GM23248 (cell line): ENCODE measurements around the gene OCIAD1. TPM values are rescaled to one million over a fixed set of nuclear protein-coding genes. Genes with fewer than 3 reads are reported as not detected.
A peak's percentile ranks its signal among the peaks of the same experiment; 100 is the strongest.

Experiments
- DNase-seq: peaks from one replicate; pipeline ENCODE4 v3.0.0-alpha.2; 2015
- H2AFZ ChIP-seq: fragments of 200-600 bp; sonication (generic); 2 replicates; pipeline ENCODE4 v1.6.1; 2016; ENCODE audit warnings: antibody characterized with exemption
- H3F3A ChIP-seq: fragments of 200-600 bp; sonication (generic); 2 replicates; pipeline ENCODE4 v1.6.1; 2016; ENCODE audit warnings: mild to moderate bottlenecking, antibody characterized with exemption, mixed run types; ENCODE audit not compliant: insufficient read depth
- H3K27ac ChIP-seq: fragments of 200-600 bp; sonication (generic); 2 replicates; pipeline ENCODE4 v1.5.1; 2016; ENCODE audit warnings: mild to moderate bottlenecking
- H3K27me3 ChIP-seq: fragments of 200-600 bp; sonication (generic); replicated peaks from 2 replicates; pipeline ENCODE4 v1.6.1; 2016; ENCODE audit warnings: mild to moderate bottlenecking; ENCODE audit not compliant: insufficient read depth
- H3K36me3 ChIP-seq: fragments of 200-600 bp; sonication (generic); 2 replicates; pipeline ENCODE4 v1.6.1; 2016; ENCODE audit warnings: low read depth, mild to moderate bottlenecking
- H3K4me1 ChIP-seq: fragments of 200-600 bp; sonication (generic); 2 replicates; pipeline ENCODE4 v1.6.1; 2016; ENCODE audit warnings: mild to moderate bottlenecking; ENCODE audit not compliant: insufficient read depth
- H3K4me2 ChIP-seq: fragments of 200-600 bp; sonication (generic); one replicate; pipeline ENCODE4 v1.6.1; 2016; ENCODE audit warnings: mild to moderate bottlenecking; ENCODE audit not compliant: unreplicated experiment
- H3K4me3 ChIP-seq: fragments of 200-600 bp; sonication (generic); 2 replicates; pipeline ENCODE4 v1.5.1; 2016; ENCODE audit warnings: mild to moderate bottlenecking
- H3K79me2 ChIP-seq: fragments of 200-600 bp; sonication (generic); 2 replicates; pipeline ENCODE4 v1.6.1; 2016; ENCODE audit warnings: mild to moderate bottlenecking; ENCODE audit not compliant: insufficient read depth
- H3K9ac ChIP-seq: fragments of 200-600 bp; sonication (generic); 2 replicates; pipeline ENCODE4 v1.6.1; 2016; ENCODE audit warnings: mild to moderate bottlenecking
- H3K9me2 ChIP-seq: fragments of 200-600 bp; sonication (generic); 2 replicates; pipeline ENCODE4 v1.6.1; 2016; ENCODE audit warnings: mixed run types, mild to moderate bottlenecking, moderate library complexity; ENCODE audit not compliant: insufficient read depth
- H3K9me3 ChIP-seq: fragments of 200-600 bp; sonication (generic); one replicate; pipeline ENCODE4 v1.6.1; 2017; ENCODE audit warnings: low read depth
- H4K20me1 ChIP-seq: fragments of 200-600 bp; sonication (generic); 2 replicates; pipeline ENCODE4 v1.6.0; 2016; ENCODE audit not compliant: insufficient read depth
- EZH2 ChIP-seq: fragments of 200-600 bp; sonication (generic); IDR thresholded peaks from 2 replicates; pipeline ENCODE4 v1.6.1; 2018; ENCODE audit warnings: antibody characterized with exemption, mild to moderate bottlenecking; ENCODE audit not compliant: insufficient read depth, poor library complexity, severe bottlenecking
- EZH2phosphoT487 ChIP-seq: fragments of 200-600 bp; sonication (generic); IDR thresholded peaks from 2 replicates; pipeline ENCODE4 v1.6.1; 2018; ENCODE audit warnings: antibody characterized with exemption, moderate library complexity, mild to moderate bottlenecking, low read depth; ENCODE audit not compliant: insufficient read depth
- WGBS, 2 experiments: methylation state at CpG; one replicate each; pipeline ENCODE4 v1.1.6; 2015 to 2017; ENCODE audit warnings: low lambda C conversion rate in 2 of 2, low coverage in 1 of 2; ENCODE audit errors: missing lambda C conversion rate in 2 of 2; 5-methylcytosine and 5-hydroxymethylcytosine counted together
- in situ Hi-C: fragments of 300-500 bp; cut with MboI; formaldehyde crosslinking; loops from 2 replicates; pipeline ENCODE4 v1.15.0; 2020
- polyA plus RNA-seq: library from polyadenylated mRNA; unstranded; fragments of >200 nt; fragmentation: Nextera tagmentation; extraction: Ambion mirVana; gene quantifications from 2 replicates; pipeline ENCODE4 v1.2.1, GENCODE V29; 2016
- total RNA-seq: library from RNA; depleted of rRNA; stranded (reverse); fragments of >200 nt; shearing (Covaris generic); gene quantifications from 2 replicates; pipeline ENCODE4 v1.2.3, GENCODE V29; 2014; rRNA removed

OCIAD1 gene
- 88.9 and 147 TPM in 2 replicates for total RNA-seq
- 151 and 157 TPM in 2 replicates for polyA plus RNA-seq

- in situ Hi-C loops = loop anchor here (25.0 kb wide), 1 partner anchor 106 kb away; no protein-coding TSS in a partner anchor
- Histone ChIP-seq H3K27ac (peak within 1 kb of the TSS; percentile 86), H4K20me1 (no peaks in the 10 kb centered on the region), H3K4me1 (peaks cover 18% of the 10 kb centered on the region), H3K9ac (peak within 1 kb of the TSS; percentile 98), H3K27me3 (no peaks in the 10 kb centered on the region), H3K4me3 (peak within 1 kb of the TSS; percentile 94), H3K79me2 (peaks cover 51% of the 10 kb centered on the region), H3K4me2 (peak within 1 kb of the TSS; percentile 99), H3K9me3 (no peaks in the 10 kb centered on the region), H3K9me2 (no peaks in the 10 kb centered on the region), H3F3A (no peaks in the 10 kb centered on the region), H3K36me3 (peaks cover 21% of the 10 kb centered on the region), H2AFZ (peak within 1 kb of the TSS; percentile 98)
- peak; percentile 100 for DNase-seq
- 0% methylated on average over 54 to 56 of the region's 56 CpGs for WGBS, 2 experiments
- TF ChIP-seq EZH2 = no peak
- no peak for TF ChIP-seq EZH2phosphoT487
Observed at GRCh38 chr4:48830706-48831531, at the start of gene OCIAD1. Gene OCIAD1, plus strand, starts transcription at chr4:48831088. Its CDS starts 1,537 bp downstream, at chr4:48832625.

GRCh38 chr4:48781968-48782367, 48.9 kb upstream of the OCIAD1 start:
- peak overlapping the region; percentile 89 for H2AFZ ChIP-seq
- in situ Hi-C loops = loop anchor here (25.0 kb wide), 1 partner anchor 195 kb away; no protein-coding TSS in a partner anchor
- H4K20me1 ChIP-seq = no peaks in the 10 kb centered on the region
- H3K79me2 ChIP-seq = peaks cover 21% of the 10 kb centered on the region
- no peaks in the 10 kb centered on the region for H3K27me3 ChIP-seq
- no peak overlapping the region for H3K9ac ChIP-seq
- DNase-seq = no peak
- H3F3A ChIP-seq = peaks cover 27% of the 10 kb centered on the region
- no peak overlapping the region for H3K27ac ChIP-seq
- H3K4me3 ChIP-seq = no peak overlapping the region
- H3K4me2 ChIP-seq = no peak overlapping the region
- TF ChIP-seq EZH2 (no peak), EZH2phosphoT487 (no peak)
- peaks cover 12% of the 10 kb centered on the region for H3K4me1 ChIP-seq
- no peaks in the 10 kb centered on the region for H3K9me3 ChIP-seq
- H3K9me2 ChIP-seq = no peaks in the 10 kb centered on the region
- H3K36me3 ChIP-seq = no peaks in the 10 kb centered on the region

GRCh38 chr4:48785302-48785701, 45.6 kb upstream of the OCIAD1 start:
- Histone ChIP-seq H3K9ac (no peak overlapping the region), H3K4me2 (no peak overlapping the region), H4K20me1 (no peaks in the 10 kb centered on the region), H3K4me1 (no peaks in the 10 kb centered on the region; the same call in 1 of the 2 replicates), H3K4me3 (no peak overlapping the region), H3K27ac (no peak overlapping the region), H3F3A (0 out of 2 replicates have a peak, but pooled peaks cover 5% of the 10 kb centered on the region), H3K27me3 (no peaks in the 10 kb centered on the region), H3K9me2 (no peaks in the 10 kb centered on the region), H3K9me3 (no peaks in the 10 kb centered on the region), H2AFZ (no peak overlapping the region), H3K36me3 (no peaks in the 10 kb centered on the region), H3K79me2 (no peaks in the 10 kb centered on the region)
- TF ChIP-seq EZH2phosphoT487 (no peak), EZH2 (no peak)
- DNase-seq = no peak
- in situ Hi-C loops = loop anchor here (25.0 kb wide), 1 partner anchor 198 kb away; no protein-coding TSS in a partner anchor

GRCh38 chr4:48786549-48786948, 44.3 kb upstream of the OCIAD1 start:
- H3K36me3 ChIP-seq = no peaks in the 10 kb centered on the region
- TF ChIP-seq EZH2 = no peak
- H3F3A ChIP-seq = no peaks in the 10 kb centered on the region
- H3K79me2 ChIP-seq = no peaks in the 10 kb centered on the region
- peaks cover 3% of the 10 kb centered on the region; the same call in 1 of the 2 replicates for H3K9me2 ChIP-seq
- DNase-seq = no peak
- H4K20me1 ChIP-seq = no peaks in the 10 kb centered on the region
- no peak overlapping the region for H3K4me3 ChIP-seq
- no peaks in the 10 kb centered on the region for H3K9me3 ChIP-seq
- WGBS, 2 experiments = 74 to 75% methylated on average over 2 of the region's 2 CpGs
- no peaks in the 10 kb centered on the region for H3K27me3 ChIP-seq
- H3K27ac ChIP-seq = no peak overlapping the region
- in situ Hi-C loops = loop anchor here (25.0 kb wide), 1 partner anchor 199 kb away; no protein-coding TSS in a partner anchor
- no peak overlapping the region for H2AFZ ChIP-seq
- no peaks in the 10 kb centered on the region for H3K4me1 ChIP-seq
- H3K9ac ChIP-seq = no peak overlapping the region
- no peak overlapping the region for H3K4me2 ChIP-seq
